WTC11 (cell line): ENCODE measurements around the gene NPAS3. TPM values are rescaled to one million over a fixed set of nuclear protein-coding genes. Genes with fewer than 3 reads are reported as not detected.

Experiments
- ATAC-seq: fragments of 200-7000 bp; cut with Tn5 transposase; 2 replicates; pipeline ENCODE4 v1.10.0; 2021; ENCODE audit warnings: mild to moderate bottlenecking, moderate library complexity
- CTCF ChIA-PET: fragments of 300-600 bp; sonication (Branson Sonifier 250); formaldehyde crosslinking; loops from one replicate; lab custom pipeline; 2021; ENCODE audit warnings: antibody characterized with exemption; lab: Charles Lee
- POLR2A ChIA-PET: fragments of 350-600 bp; sonication (Branson Sonifier 250); formaldehyde crosslinking; loops from one replicate; lab custom pipeline; 2021; ENCODE audit warnings: antibody characterized with exemption; lab: Charles Lee
- DNase-seq: peaks from one replicate; pipeline ENCODE4 v3.0.0; 2021; ENCODE audit warnings: low spot score
- H3K27ac Mint-ChIP-seq: 2 replicates; pipeline ENCODE4 v1.8.0; 2021; ENCODE audit warnings: mixed read lengths
- H3K27me3 Mint-ChIP-seq: 2 replicates; pipeline ENCODE4 v1.8.0; 2021; ENCODE audit warnings: low read depth, mild to moderate bottlenecking, moderate library complexity, mixed read lengths
- H3K36me3 Mint-ChIP-seq: 2 replicates; pipeline ENCODE4 v1.8.0; 2021; ENCODE audit warnings: mixed read lengths
- H3K4me1 Mint-ChIP-seq: 2 replicates; pipeline ENCODE4 v1.8.0; 2022; ENCODE audit warnings: mixed read lengths
- H3K4me3 Mint-ChIP-seq: 2 replicates; pipeline ENCODE4 v1.8.0; 2021; ENCODE audit warnings: mild to moderate bottlenecking, moderate library complexity, mixed read lengths
- H3K9me3 Mint-ChIP-seq: 2 replicates; pipeline ENCODE4 v1.8.0; 2021; ENCODE audit warnings: mixed read lengths
- AFF4 ChIP-seq: sonication (generic); formaldehyde crosslinking; IDR thresholded peaks from 2 replicates; pipeline ENCODE4 v1.8.1; 2023; ENCODE audit warnings: mild to moderate bottlenecking, missing genetic modification reagents, borderline replicate concordance
- AR ChIP-seq: fragments of 250-450 bp; sonication (Bioruptor Pico); IDR thresholded peaks from 2 replicates; pipeline ENCODE4 v1.9.0; 2021; ENCODE audit warnings: mild to moderate bottlenecking
- ATF2 ChIP-seq: sonication (generic); formaldehyde crosslinking; IDR thresholded peaks from 2 replicates; pipeline ENCODE4 v1.8.1; 2022; ENCODE audit warnings: low read depth, missing genetic modification reagents, borderline replicate concordance
- CREM ChIP-seq: sonication (generic); formaldehyde crosslinking; IDR thresholded peaks from 2 replicates; pipeline ENCODE4 v1.8.1; 2022; ENCODE audit warnings: mild to moderate bottlenecking, missing genetic modification reagents, moderate library complexity
- FOXP4 ChIP-seq: sonication (generic); formaldehyde crosslinking; IDR thresholded peaks from 2 replicates; pipeline ENCODE4 v1.8.0; 2022; ENCODE audit warnings: mild to moderate bottlenecking, missing genetic modification reagents
- GTF2I ChIP-seq: fragments of 250-450 bp; sonication (Bioruptor Pico); conservative IDR thresholded peaks from 2 replicates; pipeline ENCODE4 v1.4.0; 2021; ENCODE audit warnings: mild to moderate bottlenecking
- MYBL2 ChIP-seq: sonication (generic); formaldehyde crosslinking; IDR thresholded peaks from 2 replicates; pipeline ENCODE4 v1.8.1; 2023; ENCODE audit warnings: mild to moderate bottlenecking, moderate library complexity, missing genetic modification reagents
- SOX15 ChIP-seq: fragments of 250-450 bp; sonication (Bioruptor Pico); IDR thresholded peaks from 2 replicates; pipeline ENCODE4 v1.9.0; 2021; ENCODE audit warnings: mild to moderate bottlenecking
- TEAD1 ChIP-seq: sonication (generic); formaldehyde crosslinking; IDR thresholded peaks from 2 replicates; pipeline ENCODE4 v1.8.0; 2022; ENCODE audit warnings: mild to moderate bottlenecking, missing genetic modification reagents
- TEAD4 ChIP-seq: sonication (generic); formaldehyde crosslinking; IDR thresholded peaks from 2 replicates; pipeline ENCODE4 v1.8.0; 2022; ENCODE audit warnings: mild to moderate bottlenecking, missing genetic modification reagents
- USF1 ChIP-seq: sonication (generic); formaldehyde crosslinking; IDR thresholded peaks from 2 replicates; pipeline ENCODE4 v1.8.0; 2022; ENCODE audit warnings: mild to moderate bottlenecking, missing genetic modification reagents
- ZNF416 ChIP-seq: fragments of 250-450 bp; sonication (Bioruptor Pico); IDR thresholded peaks from 2 replicates; pipeline ENCODE4 v1.9.0; 2021; ENCODE audit warnings: mild to moderate bottlenecking, inconsistent platforms
- total RNA-seq: library from RNA; stranded (reverse); gene quantifications from 3 replicates; pipeline ENCODE4 v1.2.3, GENCODE V29; 2021
- TF ChIP-seq, protein P1 (sequence below): sonication (generic); formaldehyde crosslinking; IDR thresholded peaks from 2 replicates; pipeline ENCODE4 v1.8.0; 2023; ENCODE audit warnings: mild to moderate bottlenecking, missing genetic modification reagents
- TF ChIP-seq, protein P2 (sequence below): fragments of 250-450 bp; sonication (Bioruptor Pico); IDR thresholded peaks from 2 replicates; pipeline ENCODE4 v1.9.0; 2021; ENCODE audit warnings: mild to moderate bottlenecking
- TF ChIP-seq, protein P3 (sequence below): sonication (generic); formaldehyde crosslinking; IDR thresholded peaks from 2 replicates; pipeline ENCODE4 v1.8.0; 2022; ENCODE audit warnings: missing genetic modification reagents
- TF ChIP-seq, protein P4 (sequence below): sonication (generic); formaldehyde crosslinking; IDR thresholded peaks from 2 replicates; pipeline ENCODE4 v1.8.1; 2023; ENCODE audit warnings: mild to moderate bottlenecking, missing genetic modification reagents, moderate library complexity
- TF ChIP-seq, protein P5 (sequence below): sonication (generic); formaldehyde crosslinking; IDR thresholded peaks from 2 replicates; pipeline ENCODE4 v1.8.1; 2023; ENCODE audit warnings: mild to moderate bottlenecking, missing genetic modification reagents, moderate library complexity

The NPAS3 gene
- total RNA-seq, 1 experiment from 2014 or later = 3.2 TPM

DNA sequence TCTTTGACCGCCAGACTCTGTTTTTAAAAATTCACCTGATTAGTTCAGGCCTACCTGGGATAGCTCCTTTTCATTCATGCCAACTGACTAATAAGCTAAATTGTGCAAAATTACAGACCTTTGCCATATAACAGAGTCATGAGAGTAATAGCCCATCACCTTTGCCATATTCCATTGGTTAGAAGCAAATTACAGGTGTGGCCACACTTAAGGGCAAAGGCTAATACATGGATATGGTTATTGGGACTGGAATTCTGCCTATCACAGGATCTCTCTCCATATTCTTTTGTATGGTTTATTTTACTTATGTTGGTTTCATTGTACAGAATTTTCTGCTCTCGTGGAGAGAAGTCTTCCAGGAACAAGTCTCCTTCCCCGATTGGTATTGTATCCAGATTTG, 897.0 kb downstream of the NPAS3 start:
- Mint-ChIP-seq H3K9me3 (0 out of 2 replicates have a peak, but pooled peaks cover 8% of the 10 kb centered on the region), H3K36me3 (peaks cover 5% of the 10 kb centered on the region; the same call in 1 of the 2 replicates), H3K4me3 (no peak overlapping the region), H3K27ac (no peak overlapping the region), H3K27me3 (no peaks in the 10 kb centered on the region; the same call in 1 of the 2 replicates), H3K4me1 (peaks cover 22% of the 10 kb centered on the region)
- ATAC-seq (no peak), DNase-seq (no peak)
- no peak for TF ChIP-seq ATF2 (CRISPR knock-in tag)
- TF ChIP-seq, protein P1, sequence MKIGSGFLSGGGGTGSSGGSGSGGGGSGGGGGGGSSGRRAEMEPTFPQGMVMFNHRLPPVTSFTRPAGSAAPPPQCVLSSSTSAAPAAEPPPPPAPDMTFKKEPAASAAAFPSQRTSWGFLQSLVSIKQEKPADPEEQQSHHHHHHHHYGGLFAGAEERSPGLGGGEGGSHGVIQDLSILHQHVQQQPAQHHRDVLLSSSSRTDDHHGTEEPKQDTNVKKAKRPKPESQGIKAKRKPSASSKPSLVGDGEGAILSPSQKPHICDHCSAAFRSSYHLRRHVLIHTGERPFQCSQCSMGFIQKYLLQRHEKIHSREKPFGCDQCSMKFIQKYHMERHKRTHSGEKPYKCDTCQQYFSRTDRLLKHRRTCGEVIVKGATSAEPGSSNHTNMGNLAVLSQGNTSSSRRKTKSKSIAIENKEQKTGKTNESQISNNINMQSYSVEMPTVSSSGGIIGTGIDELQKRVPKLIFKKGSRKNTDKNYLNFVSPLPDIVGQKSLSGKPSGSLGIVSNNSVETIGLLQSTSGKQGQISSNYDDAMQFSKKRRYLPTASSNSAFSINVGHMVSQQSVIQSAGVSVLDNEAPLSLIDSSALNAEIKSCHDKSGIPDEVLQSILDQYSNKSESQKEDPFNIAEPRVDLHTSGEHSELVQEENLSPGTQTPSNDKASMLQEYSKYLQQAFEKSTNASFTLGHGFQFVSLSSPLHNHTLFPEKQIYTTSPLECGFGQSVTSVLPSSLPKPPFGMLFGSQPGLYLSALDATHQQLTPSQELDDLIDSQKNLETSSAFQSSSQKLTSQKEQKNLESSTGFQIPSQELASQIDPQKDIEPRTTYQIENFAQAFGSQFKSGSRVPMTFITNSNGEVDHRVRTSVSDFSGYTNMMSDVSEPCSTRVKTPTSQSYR (CRISPR knock-in tag) = no peak
- no peak for TF ChIP-seq USF1 (CRISPR knock-in tag)
- TF ChIP-seq, protein P2, sequence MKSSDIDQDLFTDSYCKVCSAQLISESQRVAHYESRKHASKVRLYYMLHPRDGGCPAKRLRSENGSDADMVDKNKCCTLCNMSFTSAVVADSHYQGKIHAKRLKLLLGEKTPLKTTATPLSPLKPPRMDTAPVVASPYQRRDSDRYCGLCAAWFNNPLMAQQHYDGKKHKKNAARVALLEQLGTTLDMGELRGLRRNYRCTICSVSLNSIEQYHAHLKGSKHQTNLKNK (CRISPR knock-in tag) = no peak
- no peak for TF ChIP-seq AFF4 (CRISPR knock-in tag)
- no peak for TF ChIP-seq TEAD4
- TF ChIP-seq, protein P3, sequence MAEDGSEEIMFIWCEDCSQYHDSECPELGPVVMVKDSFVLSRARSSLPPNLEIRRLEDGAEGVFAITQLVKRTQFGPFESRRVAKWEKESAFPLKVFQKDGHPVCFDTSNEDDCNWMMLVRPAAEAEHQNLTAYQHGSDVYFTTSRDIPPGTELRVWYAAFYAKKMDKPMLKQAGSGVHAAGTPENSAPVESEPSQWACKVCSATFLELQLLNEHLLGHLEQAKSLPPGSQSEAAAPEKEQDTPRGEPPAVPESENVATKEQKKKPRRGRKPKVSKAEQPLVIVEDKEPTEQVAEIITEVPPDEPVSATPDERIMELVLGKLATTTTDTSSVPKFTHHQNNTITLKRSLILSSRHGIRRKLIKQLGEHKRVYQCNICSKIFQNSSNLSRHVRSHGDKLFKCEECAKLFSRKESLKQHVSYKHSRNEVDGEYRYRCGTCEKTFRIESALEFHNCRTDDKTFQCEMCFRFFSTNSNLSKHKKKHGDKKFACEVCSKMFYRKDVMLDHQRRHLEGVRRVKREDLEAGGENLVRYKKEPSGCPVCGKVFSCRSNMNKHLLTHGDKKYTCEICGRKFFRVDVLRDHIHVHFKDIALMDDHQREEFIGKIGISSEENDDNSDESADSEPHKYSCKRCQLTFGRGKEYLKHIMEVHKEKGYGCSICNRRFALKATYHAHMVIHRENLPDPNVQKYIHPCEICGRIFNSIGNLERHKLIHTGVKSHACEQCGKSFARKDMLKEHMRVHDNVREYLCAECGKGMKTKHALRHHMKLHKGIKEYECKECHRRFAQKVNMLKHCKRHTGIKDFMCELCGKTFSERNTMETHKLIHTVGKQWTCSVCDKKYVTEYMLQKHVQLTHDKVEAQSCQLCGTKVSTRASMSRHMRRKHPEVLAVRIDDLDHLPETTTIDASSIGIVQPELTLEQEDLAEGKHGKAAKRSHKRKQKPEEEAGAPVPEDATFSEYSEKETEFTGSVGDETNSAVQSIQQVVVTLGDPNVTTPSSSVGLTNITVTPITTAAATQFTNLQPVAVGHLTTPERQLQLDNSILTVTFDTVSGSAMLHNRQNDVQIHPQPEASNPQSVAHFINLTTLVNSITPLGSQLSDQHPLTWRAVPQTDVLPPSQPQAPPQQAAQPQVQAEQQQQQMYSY = no peak
- TF ChIP-seq CREM (CRISPR knock-in tag) = no peak
- TF ChIP-seq GTF2I (CRISPR knock-in tag) = no peak
- TF ChIP-seq SOX15 (CRISPR knock-in tag) = no peak
- TF ChIP-seq MYBL2 (CRISPR knock-in tag) = no peak
- TF ChIP-seq TEAD1 = no peak
- TF ChIP-seq FOXP4 (CRISPR knock-in tag) = no peak
- TF ChIP-seq, protein P4, sequence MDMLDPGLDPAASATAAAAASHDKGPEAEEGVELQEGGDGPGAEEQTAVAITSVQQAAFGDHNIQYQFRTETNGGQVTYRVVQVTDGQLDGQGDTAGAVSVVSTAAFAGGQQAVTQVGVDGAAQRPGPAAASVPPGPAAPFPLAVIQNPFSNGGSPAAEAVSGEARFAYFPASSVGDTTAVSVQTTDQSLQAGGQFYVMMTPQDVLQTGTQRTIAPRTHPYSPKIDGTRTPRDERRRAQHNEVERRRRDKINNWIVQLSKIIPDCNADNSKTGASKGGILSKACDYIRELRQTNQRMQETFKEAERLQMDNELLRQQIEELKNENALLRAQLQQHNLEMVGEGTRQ (CRISPR knock-in tag) = no peak
- TF ChIP-seq AR (CRISPR knock-in tag) = no peak
- TF ChIP-seq, protein P5, sequence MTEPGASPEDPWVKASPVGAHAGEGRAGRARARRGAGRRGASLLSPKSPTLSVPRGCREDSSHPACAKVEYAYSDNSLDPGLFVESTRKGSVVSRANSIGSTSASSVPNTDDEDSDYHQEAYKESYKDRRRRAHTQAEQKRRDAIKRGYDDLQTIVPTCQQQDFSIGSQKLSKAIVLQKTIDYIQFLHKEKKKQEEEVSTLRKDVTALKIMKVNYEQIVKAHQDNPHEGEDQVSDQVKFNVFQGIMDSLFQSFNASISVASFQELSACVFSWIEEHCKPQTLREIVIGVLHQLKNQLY (CRISPR knock-in tag) = no peak
- no peak for TF ChIP-seq ZNF416 (CRISPR knock-in tag)
- POLR2A ChIA-PET = no interaction called here
- CTCF ChIA-PET = interaction anchor here (6.6 kb wide), 1 partner anchor 13 kb away, joined by 45 read pairs; no protein-coding TSS in a partner anchor
